Calu3 (cell line): ENCODE measurements around the gene CEACAM16. TPM values are rescaled to one million over a fixed set of nuclear protein-coding genes. Genes with fewer than 3 reads are reported as not detected.

Experiments used
- BruUV-seq: library from RNA; stranded (reverse); fragments of 400-500 nt; replicated peaks from 2 replicates; lab custom pipeline; 2021; lab: Mats Ljungman, UMichigan
- CTCF ChIA-PET: fragments of 300-600 bp; sonication (Branson Sonifier 250); formaldehyde crosslinking; loops from one replicate; lab custom pipeline; 2022; ENCODE audit warnings: antibody characterized with exemption; lab: Charles Lee
- DNase-seq: peaks from one replicate; pipeline ENCODE4 v3.0.0; 2022
- H3K27ac Mint-ChIP-seq: one replicate; pipeline ENCODE4 v1.8.0; 2022; ENCODE audit warnings: mixed read lengths; ENCODE audit not compliant: unreplicated experiment
- H3K27me3 Mint-ChIP-seq: one replicate; pipeline ENCODE4 v1.8.0; 2022; ENCODE audit warnings: mixed read lengths; ENCODE audit not compliant: unreplicated experiment
- H3K36me3 Mint-ChIP-seq: one replicate; pipeline ENCODE4 v1.8.0; 2022; ENCODE audit warnings: mild to moderate bottlenecking, moderate library complexity, mixed read lengths; ENCODE audit not compliant: insufficient read depth, unreplicated experiment
- H3K4me1 Mint-ChIP-seq: one replicate; pipeline ENCODE4 v1.8.0; 2022; ENCODE audit warnings: mild to moderate bottlenecking, low read depth, mixed read lengths; ENCODE audit not compliant: unreplicated experiment
- H3K4me3 Mint-ChIP-seq: one replicate; pipeline ENCODE4 v1.8.0; 2022; ENCODE audit warnings: mild to moderate bottlenecking, low read depth, moderate library complexity, mixed read lengths; ENCODE audit not compliant: unreplicated experiment
- H3K9me3 Mint-ChIP-seq: one replicate; pipeline ENCODE4 v1.8.0; 2022; ENCODE audit warnings: low read depth, mixed read lengths; ENCODE audit not compliant: unreplicated experiment
- intact Hi-C: fragments of 100-400 bp; cut with micrococcal nuclease; formaldehyde crosslinking; loops from one replicate; pipeline ENCODE4 v1.10.0; 2022; ENCODE audit not compliant: unreplicated experiment
- total RNA-seq: library from RNA; stranded (reverse); gene quantifications from 2 replicates; pipeline ENCODE4 v1.2.3, GENCODE V29; 2022
- TF ChIP-seq, protein P1 (sequence below): fragments of 200-600 bp; IDR thresholded peaks from one replicate; pipeline ENCODE4 v1.8.0; 2022; ENCODE audit warnings: antibody characterized with exemption; ENCODE audit not compliant: unreplicated experiment

The CEACAM16 gene
- total RNA-seq, 1 experiment from 2014 or later, result 0.38 TPM

DNA sequence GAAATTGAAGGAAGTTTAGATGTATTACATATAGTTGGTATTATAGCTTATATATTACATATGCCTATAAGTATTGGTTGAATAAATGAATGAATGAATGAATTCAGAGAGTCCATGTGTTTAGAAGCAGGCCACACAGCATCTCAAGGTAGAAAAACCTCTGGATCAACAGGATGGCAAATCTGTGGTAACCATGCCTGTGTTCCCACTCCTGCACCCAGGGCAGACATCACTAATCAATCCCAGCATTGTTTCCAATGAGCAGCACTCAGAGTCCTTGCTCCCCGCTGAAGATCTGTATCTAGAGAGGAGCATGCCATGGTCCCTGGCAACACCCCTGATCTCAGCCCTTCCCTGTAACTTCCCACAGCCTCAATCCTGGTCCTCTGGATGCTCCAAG, 26.7 kb upstream of the CEACAM16 start:
- TF ChIP-seq, protein P1, sequence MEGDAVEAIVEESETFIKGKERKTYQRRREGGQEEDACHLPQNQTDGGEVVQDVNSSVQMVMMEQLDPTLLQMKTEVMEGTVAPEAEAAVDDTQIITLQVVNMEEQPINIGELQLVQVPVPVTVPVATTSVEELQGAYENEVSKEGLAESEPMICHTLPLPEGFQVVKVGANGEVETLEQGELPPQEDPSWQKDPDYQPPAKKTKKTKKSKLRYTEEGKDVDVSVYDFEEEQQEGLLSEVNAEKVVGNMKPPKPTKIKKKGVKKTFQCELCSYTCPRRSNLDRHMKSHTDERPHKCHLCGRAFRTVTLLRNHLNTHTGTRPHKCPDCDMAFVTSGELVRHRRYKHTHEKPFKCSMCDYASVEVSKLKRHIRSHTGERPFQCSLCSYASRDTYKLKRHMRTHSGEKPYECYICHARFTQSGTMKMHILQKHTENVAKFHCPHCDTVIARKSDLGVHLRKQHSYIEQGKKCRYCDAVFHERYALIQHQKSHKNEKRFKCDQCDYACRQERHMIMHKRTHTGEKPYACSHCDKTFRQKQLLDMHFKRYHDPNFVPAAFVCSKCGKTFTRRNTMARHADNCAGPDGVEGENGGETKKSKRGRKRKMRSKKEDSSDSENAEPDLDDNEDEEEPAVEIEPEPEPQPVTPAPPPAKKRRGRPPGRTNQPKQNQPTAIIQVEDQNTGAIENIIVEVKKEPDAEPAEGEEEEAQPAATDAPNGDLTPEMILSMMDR, result no peak
- Mint-ChIP-seq H3K4me1 (peaks cover 18% of the 10 kb centered on the region), H3K27me3 (no peaks in the 10 kb centered on the region), H3K9me3 (no peaks in the 10 kb centered on the region), H3K27ac (peak overlapping the region; percentile 17), H3K4me3 (no peak overlapping the region), H3K36me3 (peaks cover 82% of the 10 kb centered on the region)
- intact Hi-C loops, result no loop called here
- no TSS peak for BruUV-seq
- CTCF ChIA-PET, result interaction anchor here (1.0 kb wide), 1 partner anchor 95 kb away, joined by 3 read pairs; no protein-coding TSS in a partner anchor
- DNase-seq, result no peak

DNA sequence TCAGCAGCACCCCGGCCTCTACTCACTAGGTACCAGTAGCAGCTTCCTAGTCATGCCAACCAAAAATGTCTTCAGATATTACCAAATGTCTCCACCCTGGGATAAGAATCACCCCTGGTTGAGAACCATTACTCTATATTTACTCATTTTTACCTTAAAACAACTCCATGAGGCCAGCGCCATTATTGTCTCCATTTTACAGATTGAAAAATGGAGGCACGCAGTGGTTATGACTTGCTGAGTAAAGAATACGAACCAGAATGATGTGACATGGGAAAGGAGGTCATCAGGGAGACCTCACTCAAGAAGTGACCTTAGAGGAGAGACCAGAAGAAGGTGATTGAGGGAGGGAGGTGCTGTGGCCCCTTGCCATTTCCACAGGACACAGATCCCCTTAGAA, 25.4 kb upstream of the CEACAM16 start:
- DNase-seq, result no peak
- Mint-ChIP-seq H3K36me3 (peaks cover 95% of the 10 kb centered on the region), H3K27ac (peak overlapping the region; percentile 16), H3K9me3 (no peaks in the 10 kb centered on the region), H3K4me3 (no peak overlapping the region), H3K27me3 (no peaks in the 10 kb centered on the region), H3K4me1 (peaks cover 30% of the 10 kb centered on the region)
- TF ChIP-seq, protein P1, result no peak
- BruUV-seq, result no TSS peak
- intact Hi-C loops, result no loop called here
- CTCF ChIA-PET, result interaction anchor here (0.6 kb wide), 1 partner anchor 12 kb away, joined by 5 read pairs; no protein-coding TSS in a partner anchor

DNA sequence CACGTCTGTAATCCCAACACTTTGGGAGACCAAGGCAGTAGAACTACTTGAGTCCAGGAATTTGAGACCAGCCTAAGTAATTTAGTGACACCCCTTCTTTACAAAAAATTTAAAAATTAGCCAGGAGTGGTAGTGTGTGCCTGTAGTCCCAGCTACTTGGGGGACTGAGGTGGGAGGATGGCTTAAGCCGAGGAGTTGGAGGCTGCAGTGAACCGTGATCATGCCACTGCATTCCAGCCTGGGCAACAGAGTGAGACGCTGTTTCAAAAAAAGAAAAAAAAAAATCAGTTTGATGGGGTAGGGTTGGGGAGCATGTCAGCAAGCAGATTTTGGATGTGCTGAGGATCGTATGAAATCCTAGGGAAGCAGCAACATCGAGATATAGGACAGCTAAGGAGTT, 23.4 kb upstream of the CEACAM16 start:
- intact Hi-C loops, result no loop called here
- Mint-ChIP-seq H3K4me1 (peaks cover 23% of the 10 kb centered on the region), H3K27ac (peak overlapping the region; percentile 62), H3K9me3 (no peaks in the 10 kb centered on the region), H3K36me3 (peaks cover 90% of the 10 kb centered on the region), H3K27me3 (no peaks in the 10 kb centered on the region), H3K4me3 (no peak overlapping the region)
- BruUV-seq, result no TSS peak
- CTCF ChIA-PET, result no interaction called here
- no peak for DNase-seq
- TF ChIP-seq, protein P1, result no peak

DNA sequence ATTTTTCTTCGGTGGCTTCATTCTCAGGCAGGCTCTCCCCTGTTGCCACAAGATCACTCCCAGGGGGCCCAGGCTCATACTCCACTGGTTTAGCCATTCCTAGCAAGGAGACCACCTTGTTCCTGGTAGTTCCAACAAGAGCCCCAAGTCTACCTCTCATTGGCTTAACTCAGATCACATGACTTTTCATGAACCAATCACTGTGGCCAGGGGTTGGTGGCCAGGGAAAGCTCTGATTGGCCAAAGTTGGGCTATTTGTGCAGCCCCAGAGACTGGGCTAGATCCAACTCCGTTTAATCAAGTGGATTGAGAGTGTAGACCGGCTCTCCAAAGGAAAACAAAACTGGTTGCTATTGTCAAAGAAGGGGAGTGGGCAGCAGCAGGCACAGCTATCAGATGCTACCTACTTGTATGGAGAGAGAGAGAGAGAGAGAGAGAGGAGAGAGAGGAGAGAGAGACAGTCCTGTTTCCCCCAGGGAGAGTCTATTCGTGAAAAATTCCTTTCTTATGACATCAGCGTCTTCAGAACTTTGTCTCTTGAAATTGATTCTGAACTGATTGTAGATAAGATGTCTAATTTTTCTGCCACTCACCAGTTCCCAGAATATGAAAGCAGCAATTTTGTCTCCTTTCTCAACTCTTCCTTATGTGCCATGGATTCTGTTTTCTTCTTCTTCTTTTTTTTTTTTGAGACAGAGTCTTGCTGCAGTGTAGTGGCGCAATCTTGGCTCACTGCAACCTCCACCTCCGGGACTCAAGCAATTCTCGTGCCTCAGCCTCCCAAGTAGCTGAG, 21.7 kb upstream of the CEACAM16 start:
- Mint-ChIP-seq H3K36me3 (peaks cover 81% of the 10 kb centered on the region), H3K4me3 (no peak overlapping the region), H3K4me1 (peaks cover 23% of the 10 kb centered on the region), H3K27ac (peak overlapping the region; percentile 33), H3K27me3 (no peaks in the 10 kb centered on the region), H3K9me3 (no peaks in the 10 kb centered on the region)
- CTCF ChIA-PET, result interaction anchor here (0.8 to 1.0 kb wide), 4 partner anchors 14 to 106 kb away, joined by 3 to 4 read pairs (median 4); no protein-coding TSS in a partner anchor
- TF ChIP-seq, protein P1, result no peak
- BruUV-seq, result no TSS peak
- DNase-seq, result no peak
- intact Hi-C loops, result no loop called here
